Upper lobe of left lung (tissue), 4 donors: ENCODE results near the gene SLC6A4.

Experiments used
- CTCF ChIP-seq, 6 experiments: fragments of 450-650 bp in 4 of 6; fragments of 200-600 bp in 2 of 6; sonication (generic) in 2 of 6; IDR thresholded peaks; one replicate each; pipeline ENCODE4 v1.5.1; 2016 to 2019; ENCODE audit warnings: antibody characterized with exemption in 6 of 6
- POLR2A ChIP-seq, 4 donors: fragments of 450-650 bp; IDR thresholded peaks; one replicate each; pipeline ENCODE4 v1.5.1; 2016 to 2017; ENCODE audit warnings: antibody characterized with exemption in 4 of 4, mild to moderate bottlenecking in 2 of 4
- POLR2AphosphoS5 ChIP-seq, 2 donors: sonication (generic); formaldehyde crosslinking; IDR thresholded peaks; one replicate each; pipeline ENCODE4 v1.5.1; 2017; ENCODE audit warnings: antibody characterized with exemption in 2 of 2

DNA sequence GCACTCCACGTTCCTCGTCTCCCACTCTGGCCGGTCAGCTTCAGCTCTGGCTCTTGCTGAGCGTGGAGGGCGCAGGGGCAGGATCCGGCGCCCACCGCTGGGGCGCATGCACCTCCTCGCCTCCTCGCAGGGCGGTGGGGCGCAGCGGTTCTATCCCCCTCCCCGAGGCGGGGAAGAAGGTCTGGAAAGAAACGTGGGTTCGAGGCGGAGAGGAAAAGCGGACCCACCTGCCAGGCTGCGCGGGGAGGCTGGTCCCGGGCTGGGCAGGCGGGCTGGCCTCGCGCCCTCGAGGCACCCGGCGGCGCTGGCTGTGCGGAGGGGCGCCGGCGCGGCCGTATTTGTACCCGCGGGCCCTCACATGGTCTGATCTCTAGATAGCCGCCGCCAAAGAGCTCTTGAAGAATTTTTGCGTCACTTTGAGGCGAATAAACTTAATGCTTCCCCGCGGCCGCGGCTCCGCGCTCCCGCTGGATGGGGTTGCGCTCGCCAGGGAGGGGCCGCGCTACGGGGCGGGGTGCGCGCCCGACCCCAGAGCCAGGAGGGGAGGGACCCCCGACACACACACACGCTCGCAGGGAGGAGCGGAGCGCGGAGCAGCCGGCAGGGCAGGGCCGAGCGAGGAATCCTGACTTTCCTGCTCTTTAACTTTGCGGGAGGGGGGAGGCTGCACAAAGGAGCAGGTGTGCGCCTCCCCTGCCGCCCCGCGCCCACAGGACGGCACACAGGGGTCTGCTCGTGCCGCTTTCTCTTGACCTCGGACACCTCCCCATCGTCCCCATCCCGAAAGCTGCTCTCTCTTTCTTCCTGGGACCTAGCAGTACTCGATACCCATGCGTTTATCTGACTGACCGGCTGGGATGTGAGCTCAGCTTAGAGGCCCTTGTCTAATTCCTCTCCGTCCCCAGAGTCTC lies at the start of gene SLC6A4:
- TF ChIP-seq CTCF (IDR thresholded peaks at IDR 0.05) (no peak), POLR2AphosphoS5 (IDR thresholded peaks at IDR 0.05) (peak in 1 of 2 donors; percentile 56), POLR2A (IDR thresholded peaks at IDR 0.05) (peak in 3 of 4 donors; percentile 39 to 76 (median 46))
